Brain microvascular endothelial cell (primary cell): ENCODE measurements around the gene TMEM43.

Experiments used
- DNase-seq: peaks from one replicate; pipeline ENCODE4 v3.0.0-alpha.2; 2020
- H3K27ac ChIP-seq: fragments of 250-450 bp; sonication (Bioruptor Pico); 2 replicates; pipeline ENCODE4 v1.5.1; 2020; ENCODE audit warnings: mild to moderate bottlenecking, moderate library complexity
- H3K27me3 ChIP-seq: fragments of 250-450 bp; sonication (Bioruptor Pico); replicated peaks from 2 replicates; pipeline ENCODE4 v1.5.1; 2020; ENCODE audit warnings: mild to moderate bottlenecking
- H3K36me3 ChIP-seq: fragments of 250-450 bp; sonication (Bioruptor Pico); replicated peaks from 2 replicates; pipeline ENCODE4 v1.5.1; 2020; ENCODE audit warnings: mild to moderate bottlenecking
- H3K4me3 ChIP-seq: 2 replicates; pipeline ENCODE4 v1.5.1; 2011; ENCODE audit warnings: low read depth, mild to moderate bottlenecking, control low read depth, low read length, moderate library complexity
- in situ Hi-C: cut with HindIII; loops from 2 replicates; pipeline ENCODE4 v1.10.0; 2017; ENCODE audit warnings: low sequenced_read_pairs, low pct_ligation_motif_present
- TF ChIP-seq, protein P1 (sequence below): IDR thresholded peaks from 2 replicates; pipeline ENCODE4 v1.5.1; 2011; ENCODE audit warnings: low read depth, mild to moderate bottlenecking, moderate library complexity, low read length, control low read depth, inconsistent platforms; ENCODE audit errors: missing control alignments

The TMEM43 gene

GRCh38 chr3:14142567-14143270 is 17.9 kb downstream of the TMEM43 start:
- TF ChIP-seq, protein P1, sequence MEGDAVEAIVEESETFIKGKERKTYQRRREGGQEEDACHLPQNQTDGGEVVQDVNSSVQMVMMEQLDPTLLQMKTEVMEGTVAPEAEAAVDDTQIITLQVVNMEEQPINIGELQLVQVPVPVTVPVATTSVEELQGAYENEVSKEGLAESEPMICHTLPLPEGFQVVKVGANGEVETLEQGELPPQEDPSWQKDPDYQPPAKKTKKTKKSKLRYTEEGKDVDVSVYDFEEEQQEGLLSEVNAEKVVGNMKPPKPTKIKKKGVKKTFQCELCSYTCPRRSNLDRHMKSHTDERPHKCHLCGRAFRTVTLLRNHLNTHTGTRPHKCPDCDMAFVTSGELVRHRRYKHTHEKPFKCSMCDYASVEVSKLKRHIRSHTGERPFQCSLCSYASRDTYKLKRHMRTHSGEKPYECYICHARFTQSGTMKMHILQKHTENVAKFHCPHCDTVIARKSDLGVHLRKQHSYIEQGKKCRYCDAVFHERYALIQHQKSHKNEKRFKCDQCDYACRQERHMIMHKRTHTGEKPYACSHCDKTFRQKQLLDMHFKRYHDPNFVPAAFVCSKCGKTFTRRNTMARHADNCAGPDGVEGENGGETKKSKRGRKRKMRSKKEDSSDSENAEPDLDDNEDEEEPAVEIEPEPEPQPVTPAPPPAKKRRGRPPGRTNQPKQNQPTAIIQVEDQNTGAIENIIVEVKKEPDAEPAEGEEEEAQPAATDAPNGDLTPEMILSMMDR, result no peak
- Histone ChIP-seq H3K27ac (peak overlapping the region; percentile 99), H3K27me3 (no peaks in the 10 kb centered on the region), H3K4me3 (no peak overlapping the region), H3K36me3 (peaks cover 15% of the 10 kb centered on the region)
- in situ Hi-C loops, result no loop called here
- no peak for DNase-seq

GRCh38 chr3:14143271-14144225 is 18.7 kb downstream of the TMEM43 start:
- TF ChIP-seq, protein P1, result no peak
- H3K4me3 ChIP-seq, result no peak overlapping the region
- no peaks in the 10 kb centered on the region for H3K27me3 ChIP-seq
- in situ Hi-C loops, result no loop called here
- peak overlapping the region; percentile 99 for H3K27ac ChIP-seq
- peaks cover 13% of the 10 kb centered on the region for H3K36me3 ChIP-seq
- peak; percentile 94 for DNase-seq

DNA sequence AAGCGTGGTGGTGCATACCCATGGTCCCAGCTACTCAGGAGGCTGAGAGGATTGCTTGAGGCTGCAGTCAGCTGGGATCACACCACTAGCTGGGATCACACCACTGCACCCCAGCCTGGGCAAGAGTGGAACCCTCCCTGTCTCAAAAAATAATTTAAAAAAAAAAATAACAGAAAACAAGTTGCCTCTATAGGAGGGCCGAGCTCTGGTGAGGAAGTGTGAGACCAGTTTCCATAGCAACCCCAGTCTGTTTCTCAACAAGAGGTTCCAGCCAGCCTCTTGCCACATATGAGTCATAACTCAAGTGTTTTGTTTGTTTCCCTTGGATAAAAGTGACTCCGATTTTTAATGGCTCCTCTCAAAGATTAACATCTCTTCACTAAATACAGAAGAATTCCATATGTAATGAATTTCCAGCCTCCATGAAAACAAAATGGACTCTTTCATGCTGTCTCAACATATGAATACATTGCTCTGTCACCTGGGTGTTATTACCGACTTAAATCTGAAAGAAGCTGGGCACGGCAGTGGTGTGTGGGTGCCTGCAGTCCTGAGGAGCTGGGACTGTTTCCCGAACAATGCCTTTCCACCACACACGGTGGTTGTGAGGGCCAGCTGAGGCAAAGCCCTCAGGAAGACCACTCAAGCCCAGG is 19.7 kb downstream of the TMEM43 start:
- Histone ChIP-seq H3K36me3 (peaks cover 13% of the 10 kb centered on the region), H3K27ac (peak overlapping the region; percentile 99), H3K4me3 (peak overlapping the region; percentile 39), H3K27me3 (no peaks in the 10 kb centered on the region)
- TF ChIP-seq, protein P1, result no peak
- DNase-seq, result peak; percentile 98
- in situ Hi-C loops, result no loop called here

- Histone ChIP-seq H3K4me3 (no peak overlapping the region), H3K27me3 (no peaks in the 10 kb centered on the region), H3K36me3 (peaks cover 13% of the 10 kb centered on the region), H3K27ac (peak overlapping the region; percentile 99)
- DNase-seq, result peak; percentile 39
- TF ChIP-seq, protein P1, result no peak
- in situ Hi-C loops, result no loop called here
These were observed 20.4 kb downstream of the TMEM43 start for GRCh38 chr3:14145236-14145635.

DNA sequence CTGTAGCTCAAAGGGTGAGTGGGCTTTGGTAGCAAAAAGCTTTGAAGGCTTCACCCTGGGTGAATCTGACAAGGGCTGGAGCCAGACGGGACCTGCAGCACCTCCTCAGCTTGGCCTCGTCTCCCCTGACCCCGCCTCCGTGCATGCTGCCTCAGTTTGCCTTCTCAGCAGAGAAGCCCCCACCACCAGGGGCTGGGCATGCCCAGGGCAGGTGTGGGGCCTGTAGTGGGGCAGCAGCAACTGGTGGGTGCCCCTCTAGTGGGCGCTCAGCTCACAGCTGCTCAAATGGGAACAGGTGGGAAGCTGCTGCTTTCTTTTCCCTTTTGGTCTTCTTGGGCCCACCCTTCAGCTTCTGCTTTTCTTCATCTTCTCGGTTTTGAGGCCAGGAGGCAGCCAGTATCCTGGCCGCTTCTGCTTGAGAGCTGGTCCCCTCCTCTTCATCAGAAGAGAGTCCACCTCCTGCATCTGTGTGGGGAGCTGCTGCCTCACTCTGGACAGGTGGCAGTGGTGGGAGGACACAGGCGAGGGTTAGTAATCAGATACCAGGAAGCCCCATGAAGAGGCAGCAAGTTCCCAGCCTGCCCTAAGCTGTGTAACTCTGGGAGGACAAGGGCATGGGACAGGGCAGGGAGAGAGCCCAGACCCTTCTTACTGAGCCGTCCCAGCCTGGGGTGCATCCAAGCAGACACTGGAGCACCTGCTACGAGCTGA is 21.0 kb downstream of the TMEM43 start:
- in situ Hi-C loops, result no loop called here
- Histone ChIP-seq H3K36me3 (peaks cover 13% of the 10 kb centered on the region), H3K27ac (peak overlapping the region; percentile 99), H3K4me3 (no peak overlapping the region), H3K27me3 (no peaks in the 10 kb centered on the region)
- TF ChIP-seq, protein P1, result no peak
- DNase-seq, result no peak
